ENCODE results near the gene PTP4A2. TPM values are rescaled to one million over a fixed set of nuclear protein-coding genes. Genes with fewer than 3 reads are reported as not detected.

The PTP4A2 gene
- total RNA-seq, 1 donor from 2014 or later, result 455 TPM

DNA sequence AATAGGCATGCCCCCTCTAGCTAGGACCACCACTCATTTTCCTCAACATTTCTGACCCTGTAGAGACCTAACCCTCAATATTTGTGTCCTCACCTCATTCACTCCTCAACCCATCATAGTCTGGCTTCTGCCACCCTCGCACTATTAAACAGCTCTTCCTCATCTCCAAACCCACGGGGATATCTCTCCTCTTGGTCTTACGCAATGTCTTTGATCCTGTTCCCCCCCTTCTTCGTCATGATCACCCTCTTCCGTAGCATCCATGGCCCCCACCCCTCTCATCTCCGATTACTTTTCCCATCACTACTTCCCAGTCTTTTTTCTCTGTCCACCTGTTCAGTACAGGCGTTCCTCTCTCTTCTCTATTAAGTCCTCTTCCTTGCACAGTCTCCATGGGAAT is 70.6 kb downstream of the PTP4A2 start:
- DNase-seq (ENCODE audit: low spot score in 2 of 2) (no peak), FAIRE-seq (no peak)

DNA sequence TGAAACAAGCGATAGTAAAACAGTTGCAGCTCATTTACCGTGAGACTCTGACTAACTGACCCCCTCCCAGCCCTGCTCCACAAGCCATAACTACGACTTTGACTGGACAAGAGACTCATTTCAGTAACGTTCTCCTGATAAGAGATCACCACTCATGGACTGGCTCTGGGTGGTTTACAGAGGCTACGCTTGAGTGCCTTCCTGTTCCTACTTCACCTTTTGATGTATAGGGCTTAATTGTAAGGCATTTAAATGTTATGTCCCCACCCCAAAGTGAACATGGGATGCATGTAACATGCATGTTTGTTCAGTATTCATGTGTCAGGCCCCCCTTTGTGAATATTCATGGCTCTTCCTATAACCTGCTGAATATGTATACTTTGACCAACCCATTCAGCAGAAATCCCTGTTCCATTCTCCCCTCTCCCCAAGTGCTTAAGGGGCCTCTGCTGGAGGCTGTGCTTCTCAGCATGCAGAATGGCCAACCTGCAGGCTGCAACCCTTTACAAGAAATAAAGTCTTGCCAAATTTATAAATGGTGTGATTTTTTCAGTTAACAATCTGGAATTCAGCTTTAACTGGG is 71.6 kb downstream of the PTP4A2 start:
- DNase-seq (ENCODE audit: low spot score in 2 of 2) (no peak), FAIRE-seq (no peak)

DNA sequence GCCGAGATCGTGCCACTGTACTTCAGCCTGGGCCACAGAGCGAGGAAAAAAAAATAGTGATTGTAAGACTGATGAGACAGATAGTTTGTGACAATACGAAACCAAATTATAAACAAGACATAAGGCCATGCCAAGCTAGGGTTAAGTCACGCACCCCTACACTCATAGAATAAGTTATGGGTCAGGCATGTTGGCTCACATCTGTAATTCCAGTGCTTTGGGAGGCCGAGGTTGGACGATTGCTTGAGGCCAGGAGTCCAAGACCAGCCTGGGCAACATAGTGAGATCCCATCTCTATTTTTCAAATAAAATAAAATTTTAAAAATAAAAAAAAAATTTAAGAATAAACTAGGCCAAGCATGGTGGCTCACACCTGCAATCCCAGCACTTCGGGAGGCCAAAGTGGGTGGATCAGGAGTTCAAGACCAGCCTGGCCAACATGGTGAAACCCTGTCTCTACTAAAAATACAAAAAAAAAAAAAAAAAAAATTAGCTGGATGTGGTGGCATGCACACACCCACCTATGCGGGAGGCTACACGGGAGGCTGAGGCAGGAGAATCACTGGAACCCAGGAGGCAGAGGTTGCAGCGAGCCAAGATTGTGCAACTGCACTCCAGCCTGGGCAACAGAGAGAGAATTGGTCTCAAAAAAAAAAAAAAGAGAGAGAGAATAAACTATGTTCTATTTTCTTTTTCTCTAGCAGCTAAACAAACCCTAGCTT is 72.3 kb downstream of the PTP4A2 start:
- DNase-seq (ENCODE audit: low spot score in 2 of 2), result no peak
- no peak for FAIRE-seq

DNA sequence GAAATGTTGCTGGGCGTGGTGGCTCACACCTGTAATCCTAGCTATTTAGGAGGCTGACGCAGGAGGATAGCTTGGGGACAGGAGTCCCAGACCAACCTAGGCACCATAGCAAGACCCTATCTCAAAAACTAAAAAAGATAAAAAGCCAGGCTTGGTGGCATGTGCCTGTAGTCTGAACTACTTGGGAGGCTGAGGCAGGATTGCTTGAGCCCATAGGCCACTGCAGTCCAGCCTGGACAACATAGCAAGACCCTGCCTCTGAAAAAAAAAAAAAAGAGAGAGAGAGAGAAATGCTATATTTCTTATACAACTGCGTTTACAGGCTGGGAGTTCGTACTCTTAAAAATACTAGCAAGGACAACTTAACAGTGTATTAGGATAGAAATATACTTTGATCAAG is 76.1 kb downstream of the PTP4A2 start:
- DNase-seq (ENCODE audit: low spot score in 2 of 2) (no peak), FAIRE-seq (no peak)

DNA sequence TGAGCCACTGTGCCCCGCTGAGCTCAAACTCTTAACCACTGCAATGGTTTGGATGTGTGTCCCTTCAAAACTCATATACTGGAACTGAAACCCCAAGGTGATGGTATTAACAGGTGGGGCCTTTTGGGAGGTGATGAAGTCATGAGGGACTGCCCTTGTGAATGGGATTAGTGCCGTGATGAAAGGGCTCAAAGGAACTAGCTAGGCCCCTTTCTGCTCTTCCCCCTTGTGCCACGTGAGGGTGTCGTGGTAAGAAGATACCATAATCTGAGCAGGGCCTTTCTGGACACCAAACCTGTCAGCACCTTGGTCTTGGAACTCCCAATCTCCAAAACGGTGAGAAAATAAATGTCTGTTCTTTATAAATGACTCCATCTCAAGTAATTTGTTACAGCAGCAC is 76.8 kb downstream of the PTP4A2 start:
- FAIRE-seq, result no peak
- no peak for DNase-seq (ENCODE audit: low spot score in 2 of 2)

GRCh38 chr1:31860581-31860980 is 77.6 kb downstream of the PTP4A2 start:
- FAIRE-seq (no peak), DNase-seq (ENCODE audit: low spot score in 2 of 2) (no peak)

GRCh38 chr1:31859719-31860118 is 78.4 kb downstream of the PTP4A2 start:
- FAIRE-seq (no peak), DNase-seq (ENCODE audit: low spot score in 2 of 2) (no peak)

GRCh38 chr1:31859044-31859443 is 79.1 kb downstream of the PTP4A2 start:
- DNase-seq (ENCODE audit: low spot score in 2 of 2) (no peak), FAIRE-seq (no peak)

GRCh38 chr1:31857863-31858262 is 80.3 kb downstream of the PTP4A2 start:
- DNase-seq (ENCODE audit: low spot score in 2 of 2) (no peak), FAIRE-seq (no peak)

Other genes starting within 250 kb of the PTP4A2 start
- gene COL16A1, start 234.4 kb downstream of the PTP4A2 start, total RNA-seq, result 4.1 TPM
- 42.4 TPM for gene ADGRB2, start 174.0 kb downstream of the PTP4A2 start, total RNA-seq
- gene SPOCD1, start 122.3 kb downstream of the PTP4A2 start, total RNA-seq, result under 0.01 TPM
- gene KHDRBS1, start 75.5 kb upstream of the PTP4A2 start, total RNA-seq, result 105 TPM
- 5.3 TPM for gene TMEM39B, start 134.6 kb upstream of the PTP4A2 start, total RNA-seq
- 21.2 TPM for gene KPNA6, start 169.7 kb upstream of the PTP4A2 start, total RNA-seq
- gene TXLNA, start 241.3 kb upstream of the PTP4A2 start, total RNA-seq, result 20.4 TPM